ENCODE data around the gene WIZ.

Gene WIZ

GRCh38 chr19:15444505-15445226 lies 5.1 kb downstream of the WIZ start:
- DNase-seq, result no peak

GRCh38 chr19:15443838-15444237 lies 5.9 kb downstream of the WIZ start:
- DNase-seq, result no peak

- DNase-seq, result no peak
Observed at GRCh38 chr19:15443325-15443724, 6.4 kb downstream of the WIZ start.

- no peak for DNase-seq
Observed at GRCh38 chr19:15442142-15442920, 7.4 kb downstream of the WIZ start.

GRCh38 chr19:15441317-15441716 lies 8.4 kb downstream of the WIZ start:
- DNase-seq, result no peak

GRCh38 chr19:15439821-15440641 lies 9.7 kb downstream of the WIZ start:
- no peak for DNase-seq

- DNase-seq, result no peak
Observed at GRCh38 chr19:15439078-15439799, 10.5 kb downstream of the WIZ start.

- no peak for DNase-seq
Observed at GRCh38 chr19:15438577-15438976, 11.2 kb downstream of the WIZ start.

GRCh38 chr19:15438124-15438496 lies 11.6 kb downstream of the WIZ start:
- no peak for DNase-seq

- no peak for DNase-seq
Observed at GRCh38 chr19:15437355-15438123, 12.2 kb downstream of the WIZ start.

- no peak for DNase-seq
Observed at GRCh38 chr19:15436826-15437110, 13.0 kb downstream of the WIZ start.

GRCh38 chr19:15436012-15436825 lies 13.5 kb downstream of the WIZ start:
- DNase-seq, result no peak

GRCh38 chr19:15433519-15434069 lies 16.2 kb downstream of the WIZ start:
- DNase-seq, result no peak

- peak; percentile 79 to 82 for DNase-seq
Observed at GRCh38 chr19:15432629-15433518, 16.9 kb downstream of the WIZ start.

GRCh38 chr19:15432018-15432494 lies 17.7 kb downstream of the WIZ start:
- DNase-seq, result no peak

GRCh38 chr19:15431396-15432017 lies 18.2 kb downstream of the WIZ start:
- DNase-seq, result no peak

GRCh38 chr19:15430526-15431120 lies 19.1 kb downstream of the WIZ start:
- DNase-seq, result no peak

GRCh38 chr19:15429825-15430467 lies 19.8 kb downstream of the WIZ start:
- DNase-seq, result no peak
